WTC11 (cell line): ENCODE data around the gene LMO2.

ENCODE experiments used
- FOXJ3 ChIP-seq: sonication (generic); formaldehyde crosslinking; IDR thresholded peaks from 2 replicates; pipeline ENCODE4 v1.9.0; 2021; ENCODE audit warnings: missing genetic modification reagents, mild to moderate bottlenecking, borderline replicate concordance
- GABPB1 ChIP-seq: sonication (generic); formaldehyde crosslinking; IDR thresholded peaks from 2 replicates; pipeline ENCODE4 v1.8.1; 2023; ENCODE audit warnings: mild to moderate bottlenecking, missing genetic modification reagents
- TEAD1 ChIP-seq: sonication (generic); formaldehyde crosslinking; IDR thresholded peaks from 2 replicates; pipeline ENCODE4 v1.8.0; 2022; ENCODE audit warnings: mild to moderate bottlenecking, missing genetic modification reagents
- TEAD4 ChIP-seq: sonication (generic); formaldehyde crosslinking; IDR thresholded peaks from 2 replicates; pipeline ENCODE4 v1.8.0; 2022; ENCODE audit warnings: mild to moderate bottlenecking, missing genetic modification reagents
- ZBTB21 ChIP-seq: sonication (generic); formaldehyde crosslinking; IDR thresholded peaks from 2 replicates; pipeline ENCODE4 v1.8.1; 2023; ENCODE audit warnings: mild to moderate bottlenecking, missing genetic modification reagents, borderline replicate concordance
- ZNF263 ChIP-seq: sonication (generic); formaldehyde crosslinking; IDR thresholded peaks from 2 replicates; pipeline ENCODE4 v1.8.1; 2022; ENCODE audit warnings: low read depth, mild to moderate bottlenecking, moderate library complexity, missing genetic modification reagents
- TF ChIP-seq, protein P1 (sequence below): sonication (generic); formaldehyde crosslinking; IDR thresholded peaks from 2 replicates; pipeline ENCODE4 v1.8.0; 2022; ENCODE audit warnings: mild to moderate bottlenecking, missing genetic modification reagents
- TF ChIP-seq, protein P2 (sequence below): fragments of 200-600 bp; IDR thresholded peaks from 2 replicates; pipeline ENCODE4 v1.8.0; 2022; ENCODE audit warnings: antibody characterized with exemption
- TF ChIP-seq, protein P3 (sequence below): sonication (generic); formaldehyde crosslinking; IDR thresholded peaks from 2 replicates; pipeline ENCODE4 v1.8.0; 2023; ENCODE audit warnings: missing genetic modification reagents
- TF ChIP-seq, protein P4 (sequence below): sonication (generic); formaldehyde crosslinking; IDR thresholded peaks from 2 replicates; pipeline ENCODE4 v1.8.1; 2022; ENCODE audit warnings: mild to moderate bottlenecking, moderate library complexity, missing genetic modification reagents

GRCh38 chr11:33913991-33914390, 22.1 kb upstream of the LMO2 start:
- TF ChIP-seq, protein P1, sequence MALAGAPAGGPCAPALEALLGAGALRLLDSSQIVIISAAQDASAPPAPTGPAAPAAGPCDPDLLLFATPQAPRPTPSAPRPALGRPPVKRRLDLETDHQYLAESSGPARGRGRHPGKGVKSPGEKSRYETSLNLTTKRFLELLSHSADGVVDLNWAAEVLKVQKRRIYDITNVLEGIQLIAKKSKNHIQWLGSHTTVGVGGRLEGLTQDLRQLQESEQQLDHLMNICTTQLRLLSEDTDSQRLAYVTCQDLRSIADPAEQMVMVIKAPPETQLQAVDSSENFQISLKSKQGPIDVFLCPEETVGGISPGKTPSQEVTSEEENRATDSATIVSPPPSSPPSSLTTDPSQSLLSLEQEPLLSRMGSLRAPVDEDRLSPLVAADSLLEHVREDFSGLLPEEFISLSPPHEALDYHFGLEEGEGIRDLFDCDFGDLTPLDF (CRISPR knock-in tag) = no peak
- TF ChIP-seq, protein P2, sequence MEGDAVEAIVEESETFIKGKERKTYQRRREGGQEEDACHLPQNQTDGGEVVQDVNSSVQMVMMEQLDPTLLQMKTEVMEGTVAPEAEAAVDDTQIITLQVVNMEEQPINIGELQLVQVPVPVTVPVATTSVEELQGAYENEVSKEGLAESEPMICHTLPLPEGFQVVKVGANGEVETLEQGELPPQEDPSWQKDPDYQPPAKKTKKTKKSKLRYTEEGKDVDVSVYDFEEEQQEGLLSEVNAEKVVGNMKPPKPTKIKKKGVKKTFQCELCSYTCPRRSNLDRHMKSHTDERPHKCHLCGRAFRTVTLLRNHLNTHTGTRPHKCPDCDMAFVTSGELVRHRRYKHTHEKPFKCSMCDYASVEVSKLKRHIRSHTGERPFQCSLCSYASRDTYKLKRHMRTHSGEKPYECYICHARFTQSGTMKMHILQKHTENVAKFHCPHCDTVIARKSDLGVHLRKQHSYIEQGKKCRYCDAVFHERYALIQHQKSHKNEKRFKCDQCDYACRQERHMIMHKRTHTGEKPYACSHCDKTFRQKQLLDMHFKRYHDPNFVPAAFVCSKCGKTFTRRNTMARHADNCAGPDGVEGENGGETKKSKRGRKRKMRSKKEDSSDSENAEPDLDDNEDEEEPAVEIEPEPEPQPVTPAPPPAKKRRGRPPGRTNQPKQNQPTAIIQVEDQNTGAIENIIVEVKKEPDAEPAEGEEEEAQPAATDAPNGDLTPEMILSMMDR = no peak
- TF ChIP-seq FOXJ3 (no peak), TEAD1 (no peak), TEAD4 (CRISPR knock-in tag) (no peak), GABPB1 (CRISPR knock-in tag) (no peak), ZBTB21 (no peak), ZNF263 (CRISPR knock-in tag) (no peak)
- TF ChIP-seq, protein P3, sequence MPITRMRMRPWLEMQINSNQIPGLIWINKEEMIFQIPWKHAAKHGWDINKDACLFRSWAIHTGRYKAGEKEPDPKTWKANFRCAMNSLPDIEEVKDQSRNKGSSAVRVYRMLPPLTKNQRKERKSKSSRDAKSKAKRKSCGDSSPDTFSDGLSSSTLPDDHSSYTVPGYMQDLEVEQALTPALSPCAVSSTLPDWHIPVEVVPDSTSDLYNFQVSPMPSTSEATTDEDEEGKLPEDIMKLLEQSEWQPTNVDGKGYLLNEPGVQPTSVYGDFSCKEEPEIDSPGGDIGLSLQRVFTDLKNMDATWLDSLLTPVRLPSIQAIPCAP (CRISPR knock-in tag) = no peak
- TF ChIP-seq, protein P4, sequence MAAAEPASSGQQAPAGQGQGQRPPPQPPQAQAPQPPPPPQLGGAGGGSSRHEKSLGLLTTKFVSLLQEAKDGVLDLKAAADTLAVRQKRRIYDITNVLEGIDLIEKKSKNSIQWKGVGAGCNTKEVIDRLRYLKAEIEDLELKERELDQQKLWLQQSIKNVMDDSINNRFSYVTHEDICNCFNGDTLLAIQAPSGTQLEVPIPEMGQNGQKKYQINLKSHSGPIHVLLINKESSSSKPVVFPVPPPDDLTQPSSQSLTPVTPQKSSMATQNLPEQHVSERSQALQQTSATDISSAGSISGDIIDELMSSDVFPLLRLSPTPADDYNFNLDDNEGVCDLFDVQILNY (CRISPR knock-in tag) = no peak
